ENCODE measurements around the gene STAC. TPM values are rescaled to one million over a fixed set of nuclear protein-coding genes. Genes with fewer than 3 reads are reported as not detected.

The STAC gene
- total and polyA plus RNA-seq, 4 donors = 0.21 to 0.56 (median 0.39) TPM

DNA sequence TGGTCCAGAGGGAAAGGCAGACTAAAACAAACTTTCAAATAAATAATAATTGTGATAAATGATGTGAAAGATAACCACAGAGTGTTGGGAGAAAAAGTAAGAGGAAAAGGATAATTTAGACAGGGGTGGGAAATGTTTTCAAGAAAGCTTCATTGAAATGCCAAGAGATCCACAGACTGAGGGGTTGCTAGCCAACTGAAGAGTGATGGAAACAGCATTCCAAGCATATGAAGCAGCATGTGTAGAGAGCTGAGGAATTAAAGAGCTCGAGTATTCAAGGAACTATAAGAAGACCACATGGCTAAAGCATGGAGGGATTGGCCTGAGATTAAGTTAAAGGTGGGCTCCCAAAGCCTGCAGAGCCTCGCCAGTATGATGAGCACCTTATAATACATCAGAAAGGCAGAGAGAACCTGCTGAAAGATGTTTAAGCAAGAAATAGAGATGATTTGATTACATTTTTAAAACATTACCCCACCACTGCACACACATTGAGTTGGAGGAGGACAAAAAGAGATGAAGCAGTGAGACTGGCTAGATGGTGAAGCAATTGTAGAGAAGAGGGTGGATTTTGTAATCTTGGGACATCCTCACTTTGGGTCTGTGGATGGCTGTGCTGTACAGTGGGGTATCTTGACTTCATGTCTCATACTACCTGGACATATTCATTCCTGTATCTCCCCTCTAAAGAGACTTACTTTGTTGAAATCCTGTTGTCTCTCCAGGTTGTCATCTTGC is 100.8 kb downstream of the STAC start:
- no peak overlapping the region for H3K4me3 ChIP-seq (ENCODE audit: low read depth in 1 of 3, low read length in 3 of 3)
- H3K27me3 ChIP-seq (ENCODE audit: control insufficient read depth in 4 of 4, insufficient read depth in 4 of 4, low read length in 3 of 4) = no peaks in the 10 kb centered on the region
- TF ChIP-seq JUND (IDR thresholded peaks at IDR 0.05) = no peak
- TF ChIP-seq, protein P1, sequence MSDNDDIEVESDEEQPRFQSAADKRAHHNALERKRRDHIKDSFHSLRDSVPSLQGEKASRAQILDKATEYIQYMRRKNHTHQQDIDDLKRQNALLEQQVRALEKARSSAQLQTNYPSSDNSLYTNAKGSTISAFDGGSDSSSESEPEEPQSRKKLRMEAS (IDR thresholded peaks at IDR 0.05) = no peak
- TF ChIP-seq RXRA (IDR thresholded peaks at IDR 0.05) = no peak
- TF ChIP-seq RAD21 (IDR thresholded peaks at IDR 0.05) = no peak
- no peak for TF ChIP-seq FOXA2 (IDR thresholded peaks at IDR 0.05)
- no peak for TF ChIP-seq SP1 (IDR thresholded peaks at IDR 0.05)
- TF ChIP-seq GABPA (IDR thresholded peaks at IDR 0.05 in 1 of 2, conservative IDR thresholded peaks at IDR 0.05 in 1 of 2) = no peak
- no peak for TF ChIP-seq HNF4A (conservative IDR thresholded peaks at IDR 0.05)
- no peak for TF ChIP-seq FOXA1 (IDR thresholded peaks at IDR 0.05)
- TF ChIP-seq, protein P2, sequence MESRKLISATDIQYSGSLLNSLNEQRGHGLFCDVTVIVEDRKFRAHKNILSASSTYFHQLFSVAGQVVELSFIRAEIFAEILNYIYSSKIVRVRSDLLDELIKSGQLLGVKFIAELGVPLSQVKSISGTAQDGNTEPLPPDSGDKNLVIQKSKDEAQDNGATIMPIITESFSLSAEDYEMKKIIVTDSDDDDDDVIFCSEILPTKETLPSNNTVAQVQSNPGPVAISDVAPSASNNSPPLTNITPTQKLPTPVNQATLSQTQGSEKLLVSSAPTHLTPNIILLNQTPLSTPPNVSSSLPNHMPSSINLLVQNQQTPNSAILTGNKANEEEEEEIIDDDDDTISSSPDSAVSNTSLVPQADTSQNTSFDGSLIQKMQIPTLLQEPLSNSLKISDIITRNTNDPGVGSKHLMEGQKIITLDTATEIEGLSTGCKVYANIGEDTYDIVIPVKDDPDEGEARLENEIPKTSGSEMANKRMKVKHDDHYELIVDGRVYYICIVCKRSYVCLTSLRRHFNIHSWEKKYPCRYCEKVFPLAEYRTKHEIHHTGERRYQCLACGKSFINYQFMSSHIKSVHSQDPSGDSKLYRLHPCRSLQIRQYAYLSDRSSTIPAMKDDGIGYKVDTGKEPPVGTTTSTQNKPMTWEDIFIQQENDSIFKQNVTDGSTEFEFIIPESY (IDR thresholded peaks at IDR 0.05) = no peak
- no peak for TF ChIP-seq EGR1 (IDR thresholded peaks at IDR 0.05; ENCODE audit: low read depth in 2 of 2)
- TF ChIP-seq, protein P3, sequence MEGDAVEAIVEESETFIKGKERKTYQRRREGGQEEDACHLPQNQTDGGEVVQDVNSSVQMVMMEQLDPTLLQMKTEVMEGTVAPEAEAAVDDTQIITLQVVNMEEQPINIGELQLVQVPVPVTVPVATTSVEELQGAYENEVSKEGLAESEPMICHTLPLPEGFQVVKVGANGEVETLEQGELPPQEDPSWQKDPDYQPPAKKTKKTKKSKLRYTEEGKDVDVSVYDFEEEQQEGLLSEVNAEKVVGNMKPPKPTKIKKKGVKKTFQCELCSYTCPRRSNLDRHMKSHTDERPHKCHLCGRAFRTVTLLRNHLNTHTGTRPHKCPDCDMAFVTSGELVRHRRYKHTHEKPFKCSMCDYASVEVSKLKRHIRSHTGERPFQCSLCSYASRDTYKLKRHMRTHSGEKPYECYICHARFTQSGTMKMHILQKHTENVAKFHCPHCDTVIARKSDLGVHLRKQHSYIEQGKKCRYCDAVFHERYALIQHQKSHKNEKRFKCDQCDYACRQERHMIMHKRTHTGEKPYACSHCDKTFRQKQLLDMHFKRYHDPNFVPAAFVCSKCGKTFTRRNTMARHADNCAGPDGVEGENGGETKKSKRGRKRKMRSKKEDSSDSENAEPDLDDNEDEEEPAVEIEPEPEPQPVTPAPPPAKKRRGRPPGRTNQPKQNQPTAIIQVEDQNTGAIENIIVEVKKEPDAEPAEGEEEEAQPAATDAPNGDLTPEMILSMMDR (IDR thresholded peaks at IDR 0.05; ENCODE audit: low read depth, low read length, missing input control) = no peak
- TF ChIP-seq YY1 (IDR thresholded peaks at IDR 0.05) = no peak
- no peak for TF ChIP-seq HNF4G (IDR thresholded peaks at IDR 0.05)
- no peak for TF ChIP-seq TAF1 (conservative IDR thresholded peaks at IDR 0.05)
- no peak for TF ChIP-seq NR2F2 (IDR thresholded peaks at IDR 0.05)
- TF ChIP-seq, protein P4, sequence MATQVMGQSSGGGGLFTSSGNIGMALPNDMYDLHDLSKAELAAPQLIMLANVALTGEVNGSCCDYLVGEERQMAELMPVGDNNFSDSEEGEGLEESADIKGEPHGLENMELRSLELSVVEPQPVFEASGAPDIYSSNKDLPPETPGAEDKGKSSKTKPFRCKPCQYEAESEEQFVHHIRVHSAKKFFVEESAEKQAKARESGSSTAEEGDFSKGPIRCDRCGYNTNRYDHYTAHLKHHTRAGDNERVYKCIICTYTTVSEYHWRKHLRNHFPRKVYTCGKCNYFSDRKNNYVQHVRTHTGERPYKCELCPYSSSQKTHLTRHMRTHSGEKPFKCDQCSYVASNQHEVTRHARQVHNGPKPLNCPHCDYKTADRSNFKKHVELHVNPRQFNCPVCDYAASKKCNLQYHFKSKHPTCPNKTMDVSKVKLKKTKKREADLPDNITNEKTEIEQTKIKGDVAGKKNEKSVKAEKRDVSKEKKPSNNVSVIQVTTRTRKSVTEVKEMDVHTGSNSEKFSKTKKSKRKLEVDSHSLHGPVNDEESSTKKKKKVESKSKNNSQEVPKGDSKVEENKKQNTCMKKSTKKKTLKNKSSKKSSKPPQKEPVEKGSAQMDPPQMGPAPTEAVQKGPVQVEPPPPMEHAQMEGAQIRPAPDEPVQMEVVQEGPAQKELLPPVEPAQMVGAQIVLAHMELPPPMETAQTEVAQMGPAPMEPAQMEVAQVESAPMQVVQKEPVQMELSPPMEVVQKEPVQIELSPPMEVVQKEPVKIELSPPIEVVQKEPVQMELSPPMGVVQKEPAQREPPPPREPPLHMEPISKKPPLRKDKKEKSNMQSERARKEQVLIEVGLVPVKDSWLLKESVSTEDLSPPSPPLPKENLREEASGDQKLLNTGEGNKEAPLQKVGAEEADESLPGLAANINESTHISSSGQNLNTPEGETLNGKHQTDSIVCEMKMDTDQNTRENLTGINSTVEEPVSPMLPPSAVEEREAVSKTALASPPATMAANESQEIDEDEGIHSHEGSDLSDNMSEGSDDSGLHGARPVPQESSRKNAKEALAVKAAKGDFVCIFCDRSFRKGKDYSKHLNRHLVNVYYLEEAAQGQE (IDR thresholded peaks at IDR 0.05) = no peak
- TF ChIP-seq, protein P5, sequence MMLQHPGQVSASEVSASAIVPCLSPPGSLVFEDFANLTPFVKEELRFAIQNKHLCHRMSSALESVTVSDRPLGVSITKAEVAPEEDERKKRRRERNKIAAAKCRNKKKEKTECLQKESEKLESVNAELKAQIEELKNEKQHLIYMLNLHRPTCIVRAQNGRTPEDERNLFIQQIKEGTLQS (IDR thresholded peaks at IDR 0.05) = no peak
- no peak overlapping the region for H3K27ac ChIP-seq (ENCODE audit: low read depth in 1 of 2, low read length in 2 of 2)
- peaks cover 0 to 5% (median 2%) of the 10 kb centered on the region in 4 donors for H3K9me3 ChIP-seq (ENCODE audit: control insufficient read depth in 4 of 4, low read length in 3 of 4)
- no peaks in the 10 kb centered on the region for H3K4me1 ChIP-seq (ENCODE audit: control insufficient read depth in 4 of 4, insufficient read depth in 4 of 4, low read length in 3 of 4)
- no peak overlapping the region for H3K9ac ChIP-seq (ENCODE audit: low read depth in 1 of 2, low read length in 2 of 2)
- H3K36me3 ChIP-seq (ENCODE audit: control insufficient read depth in 4 of 4, insufficient read depth in 3 of 4, low read depth in 1 of 4, low read length in 3 of 4) = no peaks in the 10 kb centered on the region
- DNase-seq (ENCODE audit: low spot score) = no peak
- WGBS = 45% methylated on average over 2 of the region's 2 CpGs
